GM12878 (cell line): ENCODE data around the gene UBTF. TPM values are rescaled to one million over a fixed set of nuclear protein-coding genes. Genes with fewer than 3 reads are reported as not detected.
A peak's percentile ranks its signal among the peaks of the same experiment; 100 is the strongest.

Experiments
- ATAC-seq: fragments of 200-7000 bp; cut with Tn5 transposase; 3 replicates; pipeline ENCODE4 v1.9.1; 2020; ENCODE audit warnings: mild to moderate bottlenecking, moderate library complexity
- BruUV-seq: library from RNA; stranded (reverse); fragments of 400-500 nt; replicated peaks from 2 replicates; lab custom pipeline; 2021; lab: Mats Ljungman, UMichigan
- CTCF ChIA-PET: fragments of 300-600 bp; sonication (Branson Sonifier 250); formaldehyde crosslinking; extraction: SDS; loops from one replicate; lab custom pipeline; 2021; ENCODE audit warnings: inconsistent platforms; lab: Yijun Ruan, JAX
- POLR2A ChIA-PET: fragments of 350-600 bp; formaldehyde crosslinking; extraction: SDS; loops from one replicate; lab custom pipeline; 2021; ENCODE audit warnings: inconsistent platforms; lab: Charles Lee
- RAD21 ChIA-PET: fragments of 300-600 bp; sonication (Branson Sonifier 250); formaldehyde crosslinking; loops from one replicate; lab custom pipeline; 2023; ENCODE audit warnings: antibody characterized with exemption; ENCODE audit not compliant: unreplicated experiment; lab: Charles Lee
- SMC1A ChIA-PET: fragments of 300-600 bp; sonication (Branson Sonifier 250); formaldehyde crosslinking; loops from one replicate; lab custom pipeline; 2023; ENCODE audit not compliant: unreplicated experiment, uncharacterized antibody; lab: Charles Lee
- DNase-seq: peaks from one replicate; pipeline ENCODE4 v3.0.0-alpha.2; 2011; ENCODE audit warnings: low read depth, low spot score
- FAIRE-seq: peaks from 3 replicates; lab custom pipeline; 2011; peaks lifted over from hg19 to GRCh38; lab: Jason Lieb, UNC
- H2AFZ ChIP-seq: 2 replicates; pipeline ENCODE4 v1.6.0; 2011; ENCODE audit warnings: low read depth, low read length, control low read depth; ENCODE audit not compliant: control insufficient read depth
- H3K27ac ChIP-seq: 2 replicates; pipeline ENCODE4 v1.5.1; 2011; ENCODE audit warnings: control low read depth; ENCODE audit not compliant: control insufficient read depth, insufficient read depth
- H3K27me3 ChIP-seq, 2 experiments: replicated peaks in 1 of 2; 2 replicates each; pipeline versions ENCODE4 v1.6.0 to v1.6.1; 2011; ENCODE audit warnings: low read length in 1 of 2; ENCODE audit not compliant: control insufficient read depth in 2 of 2, insufficient read depth in 2 of 2
- H3K36me3 ChIP-seq, 2 experiments: 2 replicates each; pipeline ENCODE4 v1.5.1; 2011; ENCODE audit warnings: low read length in 1 of 2; ENCODE audit not compliant: control insufficient read depth in 2 of 2, insufficient read depth in 2 of 2
- H3K4me1 ChIP-seq: 2 replicates; pipeline ENCODE4 v1.6.1; 2011; ENCODE audit warnings: mild to moderate bottlenecking, low read length, moderate library complexity, mixed read lengths; ENCODE audit not compliant: control insufficient read depth, insufficient read depth
- H3K4me2 ChIP-seq: 2 replicates; pipeline ENCODE4 v1.6.0; 2011; ENCODE audit warnings: control low read depth; ENCODE audit not compliant: control insufficient read depth, insufficient read depth
- H3K4me3 ChIP-seq: fragments of 200-600 bp; sonication (generic); 2 replicates; pipeline ENCODE4 v1.5.1; 2016
- H3K79me2 ChIP-seq: 2 replicates; pipeline ENCODE4 v1.6.0; 2011; ENCODE audit warnings: low read length; ENCODE audit not compliant: control insufficient read depth, insufficient read depth
- H3K9ac ChIP-seq: 2 replicates; pipeline ENCODE4 v1.8.0; 2011; ENCODE audit warnings: low read length, control low read depth, mixed read lengths; ENCODE audit not compliant: control insufficient read depth, insufficient read depth
- H3K9me3 ChIP-seq: replicated peaks from 3 replicates; pipeline ENCODE4 v1.5.1; 2011; ENCODE audit warnings: mild to moderate bottlenecking, low read length; ENCODE audit not compliant: control insufficient read depth, insufficient read depth
- H4K20me1 ChIP-seq: 2 replicates; pipeline ENCODE4 v1.6.0; 2011; ENCODE audit not compliant: control insufficient read depth, insufficient read depth
- BACH1 ChIP-seq: fragments of 450-650 bp; IDR thresholded peaks from 2 replicates; pipeline ENCODE4 v1.6.1; 2017; ENCODE audit warnings: mild to moderate bottlenecking, borderline replicate concordance
- BHLHE40 ChIP-seq, 2 experiments: fragments of 450-650 bp in 1 of 2; IDR thresholded peaks; 2 replicates each; pipeline ENCODE4 v1.6.1; 2011 to 2017; ENCODE audit warnings: low read depth in 2 of 2, borderline replicate concordance in 1 of 2, improper control_type of control experiment in 1 of 2, low read length in 1 of 2, mild to moderate bottlenecking in 1 of 2
- CHD1 ChIP-seq: IDR thresholded peaks from 2 replicates; pipeline ENCODE4 v1.6.1; 2012; ENCODE audit warnings: low read depth, low read length, improper control_type of control experiment
- CHD2 ChIP-seq: IDR thresholded peaks from 2 replicates; pipeline ENCODE4 v1.6.1; 2011; ENCODE audit warnings: low read depth, low read length, improper control_type of control experiment, borderline replicate concordance
- FOS ChIP-seq: IDR thresholded peaks from 3 replicates; pipeline ENCODE4 v1.6.1; 2011; ENCODE audit warnings: borderline replicate concordance; ENCODE audit not compliant: insufficient read length; ENCODE audit errors: extremely low read depth
- IKZF2 ChIP-seq, 2 experiments: fragments of 450-650 bp; IDR thresholded peaks; 2 replicates each; pipeline ENCODE4 v1.6.1; 2017; ENCODE audit warnings: mild to moderate bottlenecking in 2 of 2, moderate library complexity in 2 of 2
- NR2C1 ChIP-seq: fragments of 450-650 bp; IDR thresholded peaks from 2 replicates; pipeline ENCODE4 v1.6.1; 2017; ENCODE audit warnings: antibody characterized with exemption, mild to moderate bottlenecking, moderate library complexity
- POLR2A ChIP-seq: IDR thresholded peaks from 2 replicates; pipeline ENCODE4 v1.6.1; 2011; ENCODE audit warnings: low read depth, mild to moderate bottlenecking, low read length
- RB1 ChIP-seq: fragments of 450-650 bp; formaldehyde crosslinking; IDR thresholded peaks from 2 replicates; pipeline ENCODE4 v1.6.1; 2017; ENCODE audit warnings: mild to moderate bottlenecking, borderline replicate concordance
- TAF1 ChIP-seq: IDR thresholded peaks from 2 replicates; pipeline ENCODE4 v1.6.1; 2011; ENCODE audit warnings: mild to moderate bottlenecking, low read depth, low read length, borderline replicate concordance
- TBL1XR1 ChIP-seq: IDR thresholded peaks from 2 replicates; pipeline ENCODE4 v1.6.1; 2012; ENCODE audit warnings: low read depth, low read length, improper control_type of control experiment
- WRNIP1 ChIP-seq: IDR thresholded peaks from 2 replicates; pipeline ENCODE4 v1.6.1; 2011; ENCODE audit warnings: low read depth, low read length, improper control_type of control experiment, borderline replicate concordance
- ZSCAN29 ChIP-seq: fragments of 450-650 bp; IDR thresholded peaks from 2 replicates; pipeline ENCODE4 v1.6.1; 2017; ENCODE audit warnings: mild to moderate bottlenecking, moderate library complexity
- WGBS: methylation state at CpG from one replicate; pipeline ENCODE4 v1.1.6; 2016; ENCODE audit warnings: low lambda C conversion rate; ENCODE audit not compliant: insufficient replicate concordance, insufficient coverage; ENCODE audit errors: missing lambda C conversion rate; 5-methylcytosine and 5-hydroxymethylcytosine counted together
- in situ Hi-C: fragments of 300-500 bp; cut with MboI; formaldehyde crosslinking; loops from 9 replicates; pipeline ENCODE4 v1.14.3; 2018; ENCODE audit warnings: mixed read lengths
- intact Hi-C: fragments of 100-400 bp; cut with micrococcal nuclease; formaldehyde crosslinking; loops from one replicate; pipeline ENCODE4 v1.14.2; 2022; ENCODE audit not compliant: unreplicated experiment
- polyA plus RNA-seq, 11 experiments: library from polyadenylated mRNA; depleted of rRNA in 4 of 11; unstranded in 6 of 11; stranded (reverse) in 5 of 11; fragments of >200 nt; fragmentation: Nextera tagmentation in 4 of 11; fragmentation: Illumina TruSeq in 1 of 11; extraction: Ambion mirVana in 4 of 11; extraction: Trizol in 1 of 11; gene quantifications; 1 replicate in 1 of 11; 2 replicates in 10 of 11; pipeline versions ENCODE4 v1.2.1 to v1.2.3, GENCODE V29; 2011 to 2016; ENCODE audit warnings: inconsistent platforms in 2 of 11, missing spikeins in 2 of 11, low read depth in 1 of 11
- total RNA-seq, 4 experiments: library from RNA; depleted of rRNA in 3 of 4; stranded (reverse); fragments of >200 nt in 3 of 4; fragmentation: Illumina TruSeq in 1 of 4; extraction: Trizol in 1 of 4; gene quantifications; 2 replicates each; pipeline versions ENCODE4 v1.2.1 to v1.2.3, GENCODE V29; 2013 to 2021
- TF ChIP-seq, protein P1 (sequence below): IDR thresholded peaks from 2 replicates; pipeline ENCODE4 v1.6.1; 2012; ENCODE audit warnings: low read depth, low read length, improper control_type of control experiment
- TF ChIP-seq, protein P2 (sequence below): fragments of 450-650 bp; IDR thresholded peaks from 2 replicates; pipeline ENCODE4 v1.6.1; 2016; ENCODE audit warnings: mild to moderate bottlenecking
- TF ChIP-seq, protein P3 (sequence below): fragments of 450-650 bp; IDR thresholded peaks from 2 replicates; pipeline ENCODE4 v1.6.1; 2017; ENCODE audit warnings: mild to moderate bottlenecking, moderate library complexity

UBTF gene
- total and polyA plus RNA-seq, 10 of the 15 experiments (the other 5 are each of a cell fraction or from before 2014, with no cell fraction given) = 2.2 to 124 (median 79.6) TPM

DNA sequence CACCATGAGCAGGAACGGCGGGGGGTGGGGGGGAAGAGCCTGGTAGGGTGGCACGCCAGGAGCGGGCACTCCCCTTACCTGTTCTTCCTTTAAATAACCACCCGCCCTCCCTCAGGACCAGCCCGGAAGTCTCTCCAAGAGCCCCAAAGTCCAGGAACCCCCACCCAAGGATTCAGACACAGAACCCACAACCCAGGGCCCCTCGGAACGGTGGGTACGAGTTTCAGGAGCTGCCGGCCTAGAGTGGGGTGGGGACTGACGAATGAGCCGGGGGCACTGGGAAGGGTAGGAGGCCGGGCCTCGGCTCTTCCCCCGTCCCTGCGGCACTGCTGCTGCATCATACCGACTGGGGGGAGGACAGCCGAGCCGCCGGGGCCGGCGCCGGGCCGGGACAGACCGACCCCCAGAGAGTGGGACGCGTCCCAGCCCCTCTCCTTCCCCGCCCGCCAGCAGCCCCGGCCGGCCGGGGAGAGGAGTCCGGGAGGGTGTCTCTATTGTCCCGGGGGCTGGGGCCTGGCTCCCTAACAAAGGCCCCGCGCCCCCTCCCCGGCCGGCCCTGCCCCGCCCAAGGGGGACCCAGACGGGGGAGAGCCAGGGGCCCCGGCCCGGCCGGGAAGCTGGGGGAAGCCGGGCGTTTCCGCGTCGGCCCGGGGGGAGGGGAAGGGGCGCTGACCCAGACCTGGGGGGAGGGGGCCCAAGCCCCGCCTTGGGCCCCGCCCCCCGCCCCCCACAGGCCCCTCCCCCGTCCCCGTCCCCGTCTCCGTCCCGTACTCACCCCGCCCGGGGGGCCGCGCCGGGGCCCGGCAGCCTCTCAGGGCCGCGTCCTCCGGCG lies 20.5 kb downstream of the UBTF start:
- Histone ChIP-seq H2AFZ (no peak overlapping the region), H3K27me3 (no peaks in the 10 kb centered on the region), H3K4me3 (peak overlapping the region; percentile 100), H3K27ac (peak overlapping the region; percentile 77), H3K9me3 (no peaks in the 10 kb centered on the region), H3K4me1 (peaks cover 16% of the 10 kb centered on the region), H3K36me3 (peaks cover 10 to 17% of the 10 kb centered on the region in 2 experiments), H3K9ac (peak overlapping the region; percentile 89), H4K20me1 (no peaks in the 10 kb centered on the region), H3K79me2 (peaks cover 33% of the 10 kb centered on the region), H3K4me2 (peak overlapping the region; percentile 79)
- POLR2A ChIA-PET = interaction anchor here (0.5 to 1.6 kb wide), 9 partner anchors 11 to 146 kb away, joined by 3 to 6 read pairs (median 3); partner anchors contain the start of genes GRN and TMUB2
- no peak for DNase-seq
- FAIRE-seq = no peak
- RAD21 ChIA-PET = interaction anchor here (0.5 to 2.4 kb wide), 7 partner anchors 11 to 146 kb away, joined by 3 to 10 read pairs (median 4); partner anchors contain the start of genes GRN and TMUB2
- peak; percentile 21 for ATAC-seq
- TSS peak; percentile 65 for BruUV-seq
- SMC1A ChIA-PET = interaction anchor here (0.5 to 3.3 kb wide), 5 partner anchors 11 to 55 kb away, joined by 3 to 12 read pairs (median 4); partner anchors contain the start of gene TMUB2
- intact Hi-C loops (no loop called here), in situ Hi-C loops (no loop called here)
- under 1% methylated on average over 21 of the region's 68 CpGs for WGBS
- CTCF ChIA-PET = interaction anchor here (0.9 to 4.0 kb wide), 5 partner anchors 11 to 132 kb away, joined by 3 to 45 read pairs (median 5); partner anchors contain the start of gene TMUB2
- TF ChIP-seq NR2C1 (no peak), CHD1 (peak; percentile 61; the same call in 1 of the 2 replicates), WRNIP1 (no peak), ZSCAN29 (no peak), TAF1 (peak; percentile 37; the same call in 1 of the 2 replicates), BHLHE40 (IDR thresholded peaks at IDR 0.05; ENCODE audit: borderline replicate concordance in 1 of 2, low read depth in 2 of 2, low read length in 1 of 2) (no peak), FOS (no peak), POLR2A (peak; percentile 62), TBL1XR1 (no peak), IKZF2 (IDR thresholded peaks at IDR 0.05) (0 out of 4 replicates have a peak, but pooled peaks of 1 of the 2 experiments have one; percentile 10), BACH1 (peak; percentile 20; the same call in 1 of the 2 replicates), CHD2 (0 out of 2 replicates have a peak, but pooled peaks have one; percentile 12), RB1 (no peak)
- TF ChIP-seq, protein P1, sequence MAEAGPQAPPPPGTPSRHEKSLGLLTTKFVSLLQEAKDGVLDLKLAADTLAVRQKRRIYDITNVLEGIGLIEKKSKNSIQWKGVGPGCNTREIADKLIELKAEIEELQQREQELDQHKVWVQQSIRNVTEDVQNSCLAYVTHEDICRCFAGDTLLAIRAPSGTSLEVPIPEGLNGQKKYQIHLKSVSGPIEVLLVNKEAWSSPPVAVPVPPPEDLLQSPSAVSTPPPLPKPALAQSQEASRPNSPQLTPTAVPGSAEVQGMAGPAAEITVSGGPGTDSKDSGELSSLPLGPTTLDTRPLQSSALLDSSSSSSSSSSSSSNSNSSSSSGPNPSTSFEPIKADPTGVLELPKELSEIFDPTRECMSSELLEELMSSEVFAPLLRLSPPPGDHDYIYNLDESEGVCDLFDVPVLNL = no peak
- TF ChIP-seq, protein P2, sequence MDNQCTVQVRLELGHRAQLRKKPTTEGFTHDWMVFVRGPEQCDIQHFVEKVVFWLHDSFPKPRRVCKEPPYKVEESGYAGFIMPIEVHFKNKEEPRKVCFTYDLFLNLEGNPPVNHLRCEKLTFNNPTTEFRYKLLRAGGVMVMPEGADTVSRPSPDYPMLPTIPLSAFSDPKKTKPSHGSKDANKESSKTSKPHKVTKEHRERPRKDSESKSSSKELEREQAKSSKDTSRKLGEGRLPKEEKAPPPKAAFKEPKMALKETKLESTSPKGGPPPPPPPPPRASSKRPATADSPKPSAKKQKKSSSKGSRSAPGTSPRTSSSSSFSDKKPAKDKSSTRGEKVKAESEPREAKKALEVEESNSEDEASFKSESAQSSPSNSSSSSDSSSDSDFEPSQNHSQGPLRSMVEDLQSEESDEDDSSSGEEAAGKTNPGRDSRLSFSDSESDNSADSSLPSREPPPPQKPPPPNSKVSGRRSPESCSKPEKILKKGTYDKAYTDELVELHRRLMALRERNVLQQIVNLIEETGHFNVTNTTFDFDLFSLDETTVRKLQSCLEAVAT = no peak
- TF ChIP-seq, protein P3, sequence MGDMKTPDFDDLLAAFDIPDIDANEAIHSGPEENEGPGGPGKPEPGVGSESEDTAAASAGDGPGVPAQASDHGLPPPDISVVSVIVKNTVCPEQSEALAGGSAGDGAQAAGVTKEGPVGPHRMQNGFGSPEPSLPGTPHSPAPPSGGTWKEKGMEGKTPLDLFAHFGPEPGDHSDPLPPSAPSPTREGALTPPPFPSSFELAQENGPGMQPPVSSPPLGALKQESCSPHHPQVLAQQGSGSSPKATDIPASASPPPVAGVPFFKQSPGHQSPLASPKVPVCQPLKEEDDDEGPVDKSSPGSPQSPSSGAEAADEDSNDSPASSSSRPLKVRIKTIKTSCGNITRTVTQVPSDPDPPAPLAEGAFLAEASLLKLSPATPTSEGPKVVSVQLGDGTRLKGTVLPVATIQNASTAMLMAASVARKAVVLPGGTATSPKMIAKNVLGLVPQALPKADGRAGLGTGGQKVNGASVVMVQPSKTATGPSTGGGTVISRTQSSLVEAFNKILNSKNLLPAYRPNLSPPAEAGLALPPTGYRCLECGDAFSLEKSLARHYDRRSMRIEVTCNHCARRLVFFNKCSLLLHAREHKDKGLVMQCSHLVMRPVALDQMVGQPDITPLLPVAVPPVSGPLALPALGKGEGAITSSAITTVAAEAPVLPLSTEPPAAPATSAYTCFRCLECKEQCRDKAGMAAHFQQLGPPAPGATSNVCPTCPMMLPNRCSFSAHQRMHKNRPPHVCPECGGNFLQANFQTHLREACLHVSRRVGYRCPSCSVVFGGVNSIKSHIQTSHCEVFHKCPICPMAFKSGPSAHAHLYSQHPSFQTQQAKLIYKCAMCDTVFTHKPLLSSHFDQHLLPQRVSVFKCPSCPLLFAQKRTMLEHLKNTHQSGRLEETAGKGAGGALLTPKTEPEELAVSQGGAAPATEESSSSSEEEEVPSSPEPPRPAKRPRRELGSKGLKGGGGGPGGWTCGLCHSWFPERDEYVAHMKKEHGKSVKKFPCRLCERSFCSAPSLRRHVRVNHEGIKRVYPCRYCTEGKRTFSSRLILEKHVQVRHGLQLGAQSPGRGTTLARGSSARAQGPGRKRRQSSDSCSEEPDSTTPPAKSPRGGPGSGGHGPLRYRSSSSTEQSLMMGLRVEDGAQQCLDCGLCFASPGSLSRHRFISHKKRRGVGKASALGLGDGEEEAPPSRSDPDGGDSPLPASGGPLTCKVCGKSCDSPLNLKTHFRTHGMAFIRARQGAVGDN = no peak
